Cortex of kidney (tissue), 1 donor: ENCODE data around the gene ANKRD28.
"Not testable (repeated sequence)": the region's sequence is repeated elsewhere in the genome, so short reads cannot be mapped to it uniquely, and the experiment has no call there.

Experiments used
- DNase-seq: peaks from one replicate; lab custom pipeline; 2025; lab: John Stamatoyannopoulos, UW

Gene ANKRD28

DNA sequence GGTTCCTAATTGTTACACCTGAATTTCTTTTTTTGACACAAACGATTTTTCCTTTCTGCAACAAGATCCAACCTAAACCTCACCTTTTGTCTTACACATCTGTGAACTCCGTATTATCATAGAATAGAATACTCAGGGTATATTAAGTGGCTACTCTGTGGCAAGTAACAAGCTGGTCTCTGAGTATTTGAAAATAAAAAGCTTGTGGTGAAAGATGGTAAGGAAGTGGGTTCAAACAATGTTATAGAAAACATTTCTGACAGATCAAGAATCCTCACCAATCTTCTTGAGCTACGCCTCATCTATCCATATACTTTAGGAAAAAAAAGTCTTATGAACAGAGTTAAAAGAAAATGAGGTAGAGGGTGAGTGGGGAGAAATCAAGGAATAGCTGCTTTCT is 3.5 kb upstream of the ANKRD28 start:
- DNase-seq = no peak

DNA sequence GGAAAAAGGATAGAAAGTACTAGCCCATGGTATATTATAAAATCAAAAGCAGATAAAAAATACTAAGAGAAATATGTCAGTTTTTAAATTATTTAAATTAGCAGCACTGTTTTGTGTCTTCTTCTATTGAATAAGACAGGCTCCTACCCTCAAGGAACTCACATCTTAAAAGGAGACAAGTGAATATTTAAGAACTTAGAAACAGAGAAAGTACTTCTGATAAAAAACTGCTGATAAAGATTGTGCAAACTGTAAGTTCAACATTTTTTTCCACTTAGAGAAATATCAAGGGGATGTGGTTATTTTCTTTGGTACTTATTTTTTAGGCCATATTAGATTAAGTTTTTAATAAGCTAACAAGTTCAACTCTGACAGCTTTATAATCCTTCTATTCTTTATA is 3.0 kb upstream of the ANKRD28 start:
- DNase-seq = no peak

DNA sequence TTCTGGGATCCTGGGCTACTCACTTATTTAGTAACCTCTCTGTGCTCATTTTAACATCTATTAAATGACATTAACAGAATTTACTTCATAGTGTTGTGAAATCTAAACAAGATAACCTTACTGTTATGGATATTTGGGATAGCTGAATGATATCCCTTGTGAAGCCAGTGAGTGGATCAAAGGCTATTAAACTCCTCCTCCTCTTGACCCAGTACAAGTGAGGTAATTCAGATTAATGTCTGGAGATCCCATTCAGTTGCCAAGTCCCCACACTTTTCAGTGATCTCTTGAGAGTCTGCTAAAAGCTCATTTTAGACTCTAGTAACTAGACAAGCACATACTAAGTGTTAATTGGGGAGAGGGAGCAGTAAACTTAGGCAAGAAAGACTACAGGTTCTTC is 2.5 kb upstream of the ANKRD28 start:
- no peak for DNase-seq

DNA sequence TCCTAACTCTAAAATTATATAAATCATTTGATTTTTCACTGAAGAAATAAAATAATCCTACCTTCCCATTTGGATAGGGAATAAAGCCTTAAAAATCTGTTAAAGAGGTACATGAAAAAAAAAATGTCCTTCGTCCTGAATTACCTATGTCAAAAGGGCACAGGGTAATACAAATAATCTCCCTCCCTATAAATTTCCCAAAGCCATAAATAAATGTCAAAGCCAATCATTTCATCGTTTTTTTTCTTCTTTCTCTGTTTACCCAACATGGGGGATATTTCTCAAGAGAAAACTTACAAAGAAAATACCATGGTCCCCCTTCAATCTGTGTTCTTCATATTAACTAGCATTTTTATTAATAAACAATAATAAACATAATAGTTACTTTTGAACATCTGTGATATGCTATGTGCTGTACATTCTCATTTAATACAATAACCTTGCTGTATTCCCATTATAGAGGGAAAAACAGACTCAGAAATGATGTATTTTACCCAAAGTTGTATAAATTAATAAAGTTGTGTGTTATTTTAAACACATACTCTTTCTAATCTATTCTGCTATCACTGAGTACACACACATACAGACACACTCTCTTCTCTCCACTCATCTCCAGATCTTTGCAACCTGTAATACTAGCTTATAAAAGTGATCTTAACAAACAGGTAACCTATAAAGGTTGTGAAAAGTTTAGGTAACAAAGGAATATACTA is 910 bp upstream of the ANKRD28 start:
- DNase-seq = no peak

DNA sequence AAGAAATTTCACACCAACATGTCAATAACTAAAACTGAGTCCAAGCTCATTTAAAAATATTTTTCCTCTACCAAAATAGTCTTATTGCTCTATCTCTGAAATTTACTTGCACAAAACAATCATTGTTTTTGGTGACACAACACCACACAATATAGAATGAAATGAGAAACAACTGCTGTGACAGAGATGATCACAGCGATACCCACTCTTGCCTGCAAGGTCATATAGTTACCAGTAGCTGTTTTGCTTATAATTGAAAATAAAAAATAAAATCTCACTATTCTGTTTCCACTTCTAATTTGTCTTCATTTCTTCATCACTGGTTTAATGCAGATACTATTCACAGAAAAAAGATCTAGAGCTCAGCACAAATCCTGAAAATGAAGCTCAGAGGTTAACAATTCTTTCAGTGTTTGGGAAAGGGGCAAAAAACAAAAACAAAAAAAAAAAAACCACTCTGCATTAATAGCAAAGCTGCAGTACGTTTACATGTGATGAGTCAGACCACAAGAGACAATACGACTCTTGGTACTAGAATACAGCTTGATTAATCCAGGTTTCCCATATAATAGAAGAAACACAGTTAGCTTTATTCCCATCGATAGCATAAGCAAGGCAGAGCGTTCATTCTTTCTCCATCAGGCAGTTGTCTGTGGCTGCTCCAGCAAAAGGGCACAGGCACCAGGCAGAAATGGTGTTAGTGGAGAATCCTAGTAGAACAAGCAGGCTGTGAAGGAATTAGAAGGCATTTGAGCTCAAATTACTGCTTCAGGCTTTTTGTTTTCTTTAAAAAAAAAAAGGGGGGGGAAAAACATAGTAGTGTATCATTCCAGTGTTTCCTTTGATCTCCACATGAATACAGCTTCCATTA is 773 bp downstream of the ANKRD28 start:
- DNase-seq = no peak

DNA sequence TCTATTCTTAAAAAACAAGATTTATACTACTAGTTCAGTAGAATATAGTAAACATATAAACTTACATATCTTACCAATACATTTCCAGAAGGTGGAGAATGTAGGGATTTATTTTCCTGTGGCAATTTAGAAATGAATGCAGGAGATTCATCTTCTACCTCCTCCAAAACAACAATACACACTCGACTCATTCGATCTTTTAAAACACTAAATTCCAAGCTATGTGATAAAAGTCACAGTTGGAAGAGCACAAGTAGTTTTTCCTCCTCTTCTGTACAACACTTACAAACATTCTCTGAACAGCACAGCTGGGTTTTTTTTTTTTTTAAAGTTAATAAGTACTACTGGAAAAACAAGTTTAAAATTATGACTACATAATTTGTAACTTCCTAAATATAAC is 1.4 kb downstream of the ANKRD28 start:
- no peak for DNase-seq

DNA sequence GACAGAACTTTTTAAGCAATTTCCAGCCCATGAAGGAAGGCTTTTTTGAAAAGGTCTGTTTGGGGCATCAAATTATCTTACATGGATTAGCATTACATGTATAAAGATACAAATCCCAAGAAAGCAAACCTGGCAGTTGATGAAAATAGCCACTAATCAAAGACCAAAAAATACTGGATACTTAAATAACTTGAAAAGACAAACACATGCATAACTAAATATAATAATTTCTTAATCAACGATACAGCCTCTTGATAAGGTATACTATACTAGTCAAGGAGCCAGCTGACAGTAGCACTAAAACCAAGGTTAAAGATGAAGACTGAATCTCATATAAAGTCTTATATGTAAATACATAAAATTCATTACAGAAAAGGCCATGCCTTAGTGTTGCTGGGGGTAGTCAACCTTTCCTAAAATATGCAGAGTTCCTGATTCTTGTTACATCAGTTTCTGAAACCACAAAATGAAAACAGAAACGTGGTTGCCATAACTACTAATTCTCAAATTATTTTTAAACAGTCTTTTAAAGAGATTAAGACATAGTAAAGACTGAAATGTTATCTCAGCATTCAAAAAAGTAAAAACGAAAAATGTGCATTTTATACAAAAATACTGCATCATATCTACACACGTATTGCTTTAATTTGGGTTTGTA is 2.0 kb downstream of the ANKRD28 start:
- no peak for DNase-seq

DNA sequence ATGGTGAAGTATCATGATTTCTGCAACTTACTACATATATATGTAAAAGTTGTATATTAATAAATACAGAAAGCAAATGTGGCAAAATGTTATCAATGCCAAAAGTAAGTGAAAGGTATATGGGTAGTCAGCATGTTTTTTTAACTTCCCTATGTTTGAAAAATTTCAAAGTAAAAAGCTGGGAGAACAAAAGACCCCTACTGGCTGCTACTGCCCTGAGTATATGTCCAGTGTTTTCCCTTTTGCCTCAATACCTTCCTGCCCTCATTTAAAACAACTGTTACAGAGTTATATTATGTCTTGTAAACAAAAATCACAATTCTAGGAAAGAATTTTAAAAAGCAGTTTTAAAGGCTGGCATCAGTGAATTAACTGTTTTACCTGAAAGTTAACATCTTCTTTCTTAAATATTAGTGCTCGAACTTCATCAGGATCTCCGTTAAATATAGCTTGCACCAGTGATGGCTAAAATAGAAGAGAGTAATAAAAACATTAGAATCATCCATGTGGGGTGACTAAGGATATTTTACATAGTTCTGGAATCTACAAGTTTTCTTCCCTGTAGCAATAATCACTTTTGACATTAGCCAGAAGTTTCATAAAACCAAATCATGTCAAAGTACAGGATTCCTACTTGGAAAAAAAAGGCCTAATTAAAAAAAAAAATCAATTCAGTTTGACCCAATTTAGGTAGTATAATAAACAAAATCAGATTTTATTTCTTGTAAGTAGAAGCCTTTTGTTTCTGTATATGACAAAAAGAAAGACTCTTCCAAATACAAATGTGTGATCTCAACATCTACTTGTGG is 2.7 kb downstream of the ANKRD28 start:
- no peak for DNase-seq

DNA sequence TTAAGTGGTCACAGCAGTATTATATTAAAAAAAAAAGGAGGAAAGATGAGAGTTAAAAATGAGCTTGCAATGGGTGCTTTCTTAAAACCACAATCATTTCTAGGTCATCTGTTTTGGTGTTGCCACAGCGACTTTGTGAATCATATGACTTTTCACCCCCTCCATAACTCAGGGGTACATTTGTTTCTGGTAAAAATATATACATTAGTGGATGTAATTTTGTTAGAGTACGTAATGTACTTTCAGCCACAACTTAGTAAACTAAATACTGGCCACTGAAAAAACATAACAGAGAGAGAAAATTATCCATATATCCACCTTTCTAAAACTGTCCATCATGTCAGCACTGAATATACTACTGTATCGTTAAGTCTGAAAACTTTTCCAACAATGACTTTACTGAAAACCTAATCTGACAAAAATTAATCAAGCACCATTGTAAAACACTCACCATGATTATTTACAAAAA is 3.4 kb downstream of the ANKRD28 start:
- DNase-seq = no peak

DNA sequence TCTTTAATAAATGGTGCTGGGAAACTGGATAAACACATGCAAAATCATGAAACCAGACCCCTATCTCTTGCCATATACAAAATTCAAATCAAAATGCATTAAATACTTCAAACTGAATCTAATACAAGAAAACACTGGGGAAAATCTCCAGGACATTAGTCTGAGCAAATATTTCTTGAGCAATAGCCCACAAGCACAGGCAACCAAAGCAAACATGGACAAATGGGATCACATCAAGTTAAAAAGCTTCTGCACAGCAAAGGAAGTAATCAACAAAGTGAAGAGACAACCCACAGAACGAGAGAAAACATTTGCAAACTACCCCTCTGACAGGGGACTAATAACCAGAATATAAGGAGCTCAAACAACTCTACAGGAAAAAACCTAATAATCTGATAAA is 6.3 kb downstream of the ANKRD28 start:
- DNase-seq = no peak

DNA sequence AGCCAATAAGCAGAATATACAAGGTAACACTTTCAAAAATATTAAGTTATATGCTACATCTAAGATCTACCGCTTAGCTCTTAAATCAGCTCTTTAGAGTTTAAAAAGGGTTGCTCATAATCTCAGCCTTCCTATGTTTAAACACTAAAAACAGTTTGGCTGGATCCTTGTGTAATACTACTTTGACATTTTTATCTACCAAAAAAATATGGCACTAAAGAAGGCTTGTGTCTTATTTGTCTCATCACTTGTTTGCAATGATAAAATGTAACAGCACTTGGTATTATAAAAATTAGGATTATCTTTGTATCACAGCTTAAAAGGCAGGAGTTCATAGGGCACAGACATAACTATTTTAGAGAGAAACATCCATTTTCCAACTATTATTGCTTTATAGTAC is 9.8 kb downstream of the ANKRD28 start:
- no peak for DNase-seq

DNA sequence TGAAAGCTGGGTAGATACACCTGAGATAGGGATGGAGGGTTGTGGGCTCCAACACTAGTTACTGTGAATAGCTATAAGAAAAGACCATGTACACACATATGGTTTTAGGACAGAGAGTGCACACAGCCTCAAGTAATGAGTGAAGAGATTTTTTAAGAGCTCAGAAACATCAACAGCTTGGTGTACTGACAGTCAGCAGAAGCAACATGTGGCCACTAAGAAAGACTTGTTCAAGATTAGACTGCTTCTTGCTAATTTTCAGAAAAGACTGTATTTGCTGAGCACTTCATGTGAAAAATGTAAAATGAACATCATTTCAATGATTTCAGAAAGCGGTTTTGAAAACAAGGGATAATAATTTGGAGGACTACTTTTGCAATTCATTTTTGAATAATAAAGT is 10.3 kb downstream of the ANKRD28 start:
- no peak for DNase-seq

DNA sequence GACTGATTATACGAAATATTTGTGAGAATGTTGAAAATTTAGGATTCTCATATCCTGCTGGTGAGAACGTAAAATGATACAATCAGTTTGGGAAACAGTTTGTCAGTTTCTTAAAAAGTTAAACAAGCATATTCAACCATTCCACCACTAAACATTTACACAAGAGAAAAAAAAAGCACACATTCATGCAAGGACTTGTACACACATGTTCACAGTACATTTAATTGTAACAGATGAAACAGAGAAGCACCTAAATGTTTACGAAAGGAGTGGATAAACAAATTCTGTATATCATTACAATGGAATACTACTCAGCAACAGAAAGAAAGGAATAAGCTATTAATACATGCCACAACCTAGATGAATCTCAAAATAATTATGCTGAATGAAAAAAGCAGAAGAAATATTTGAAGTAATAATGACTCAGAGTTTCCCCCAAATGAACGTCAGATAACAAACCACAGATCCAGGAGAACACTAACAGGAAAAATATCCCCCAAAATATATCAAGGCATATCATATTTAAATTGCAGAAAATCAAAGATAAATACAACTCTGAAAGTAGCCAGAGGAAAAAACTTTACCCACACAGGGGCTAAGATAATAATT is 14.3 kb downstream of the ANKRD28 start:
- DNase-seq = no peak

DNA sequence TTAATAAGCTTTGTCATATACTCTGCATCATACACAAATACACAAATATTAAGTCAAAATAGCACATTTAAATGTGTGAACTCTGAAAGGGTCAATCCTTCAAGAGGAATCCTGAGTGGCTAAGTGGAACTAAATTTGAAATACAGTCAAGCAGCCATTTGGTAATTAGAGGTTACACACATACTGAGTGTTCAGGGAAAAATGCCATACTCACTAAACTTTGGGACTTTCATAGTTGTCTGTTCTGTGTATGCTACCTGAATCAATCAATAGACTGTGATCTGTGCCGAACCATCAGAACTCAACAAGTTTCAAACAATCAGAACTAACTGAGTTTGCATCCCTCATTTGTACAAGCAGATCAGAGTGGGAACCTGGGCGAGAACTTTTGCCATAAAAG is 15.3 kb downstream of the ANKRD28 start:
- no peak for DNase-seq

DNA sequence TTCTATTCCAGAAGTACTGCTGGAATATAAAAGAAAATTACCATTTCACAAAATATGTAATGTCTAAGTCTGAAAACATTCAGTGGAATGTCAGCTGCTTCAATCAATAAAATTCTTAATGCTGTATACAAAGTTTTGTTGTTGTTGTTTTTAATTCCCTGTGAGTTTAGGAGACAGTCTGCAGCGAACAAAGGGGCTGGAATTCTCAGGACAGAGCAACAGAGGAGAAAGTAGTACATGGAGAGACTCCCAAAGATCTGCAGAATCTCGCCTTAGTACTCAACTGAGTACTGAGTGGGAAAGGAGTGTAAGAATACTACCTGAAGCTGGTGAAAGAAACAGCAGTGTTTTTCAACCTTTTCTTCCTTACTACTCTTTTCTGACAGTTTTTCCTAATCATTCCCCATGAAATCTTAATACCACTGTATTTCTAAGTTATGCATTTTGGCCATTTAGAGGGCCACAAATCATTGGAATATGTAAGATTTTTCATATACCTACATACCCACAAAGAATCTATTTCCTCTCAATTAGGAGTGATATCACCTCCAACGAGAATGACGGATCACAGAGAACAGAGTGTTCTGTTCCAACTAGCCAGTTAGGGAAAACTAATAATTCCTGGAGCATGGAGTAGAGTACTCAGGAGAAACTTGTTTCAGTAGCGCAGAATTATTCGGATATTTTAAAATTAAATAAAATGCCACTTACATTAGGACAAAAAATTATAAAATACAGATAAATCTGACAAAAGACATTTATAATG is 16.0 kb downstream of the ANKRD28 start:
- no peak for DNase-seq

DNA sequence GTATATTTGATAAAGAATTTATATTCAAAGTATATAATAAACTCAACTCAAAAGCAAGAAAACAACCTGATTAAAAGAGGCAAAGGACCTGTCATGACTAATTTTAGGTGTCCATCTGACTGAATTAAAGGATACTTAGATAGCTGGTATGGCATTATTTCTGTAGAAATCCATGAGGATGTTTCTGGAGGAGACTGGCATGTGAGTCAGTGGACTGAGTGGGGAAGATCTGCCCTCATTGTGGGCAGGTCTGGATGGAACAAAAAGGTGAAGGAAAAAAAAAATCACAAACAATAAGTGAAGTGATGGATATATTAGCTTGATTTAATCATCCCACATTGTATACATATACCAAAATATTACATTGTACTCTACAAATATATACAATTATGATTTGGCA is 16.6 kb downstream of the ANKRD28 start:
- DNase-seq = no peak

DNA sequence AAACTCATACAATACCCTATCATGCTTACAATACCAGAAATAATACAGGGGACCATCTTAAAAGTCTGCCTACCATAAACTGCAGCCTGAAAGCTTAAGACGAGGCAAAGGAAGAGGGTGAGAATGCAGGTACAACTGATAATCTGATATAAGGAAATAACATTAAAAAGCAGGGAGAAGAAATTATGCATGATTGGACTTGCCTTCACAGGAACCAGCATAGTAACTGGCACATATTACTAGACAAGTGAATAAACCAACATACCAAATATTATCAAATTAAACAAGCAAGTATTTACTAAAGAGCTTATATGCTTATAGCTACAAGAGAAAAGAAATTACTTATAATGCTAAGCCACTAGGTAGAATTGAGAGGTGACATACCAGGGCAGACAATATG is 18.7 kb downstream of the ANKRD28 start:
- DNase-seq = no peak

DNA sequence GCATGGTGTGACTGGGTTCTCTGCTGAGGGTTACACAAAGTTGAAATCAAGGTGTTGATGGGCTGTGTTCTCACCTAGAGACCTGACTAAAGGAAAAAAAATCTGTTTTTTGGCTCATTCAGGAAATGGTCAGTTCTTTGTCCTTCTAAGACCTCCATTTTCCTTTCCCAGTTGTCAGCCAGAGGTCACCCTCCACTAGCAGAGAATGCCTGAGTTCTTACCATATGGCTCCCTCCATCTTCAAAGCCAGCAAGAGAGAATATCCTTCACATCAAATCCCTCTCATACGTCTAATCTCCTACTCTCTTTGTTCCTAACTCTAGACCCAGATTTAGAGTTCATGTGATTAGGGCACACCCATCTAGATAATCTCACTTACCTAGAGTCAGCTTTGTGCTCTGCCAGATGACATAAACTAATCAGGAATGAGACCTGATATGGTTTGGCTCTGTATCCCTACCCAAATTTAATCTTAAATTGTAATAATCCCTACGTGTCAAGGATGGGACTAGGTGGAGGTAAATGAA is 19.4 kb downstream of the ANKRD28 start:
- DNase-seq = no peak

DNA sequence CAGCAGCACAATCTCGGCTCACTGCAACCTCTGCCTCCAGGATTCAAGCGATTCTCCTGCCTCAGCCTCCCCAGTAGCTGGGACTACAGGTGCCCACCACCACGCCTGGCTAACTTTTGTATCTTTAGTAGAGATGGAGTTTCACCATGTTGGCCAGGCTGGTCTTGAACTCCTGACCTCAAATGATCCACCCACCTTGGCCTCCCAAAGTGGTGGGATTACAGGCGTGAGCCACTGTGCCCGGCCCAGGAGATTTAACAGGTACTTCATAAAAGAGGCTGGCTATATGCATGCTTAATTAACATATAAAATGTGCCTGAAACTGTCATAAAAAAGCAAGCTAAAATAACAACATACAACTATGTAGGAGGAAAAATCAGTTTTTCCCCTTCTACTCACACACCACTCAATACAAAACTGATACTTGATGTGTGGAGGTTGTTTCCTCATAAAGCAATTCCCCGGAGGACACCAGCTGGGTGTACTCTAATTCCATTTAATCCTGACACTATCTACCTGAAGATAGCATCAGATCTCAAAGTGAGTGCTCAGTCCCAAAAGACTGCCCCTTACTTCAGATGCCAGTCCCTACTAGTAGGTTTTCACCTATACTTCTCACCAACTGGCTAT is 22.7 kb downstream of the ANKRD28 start:
- DNase-seq = not testable (repeated sequence)

DNA sequence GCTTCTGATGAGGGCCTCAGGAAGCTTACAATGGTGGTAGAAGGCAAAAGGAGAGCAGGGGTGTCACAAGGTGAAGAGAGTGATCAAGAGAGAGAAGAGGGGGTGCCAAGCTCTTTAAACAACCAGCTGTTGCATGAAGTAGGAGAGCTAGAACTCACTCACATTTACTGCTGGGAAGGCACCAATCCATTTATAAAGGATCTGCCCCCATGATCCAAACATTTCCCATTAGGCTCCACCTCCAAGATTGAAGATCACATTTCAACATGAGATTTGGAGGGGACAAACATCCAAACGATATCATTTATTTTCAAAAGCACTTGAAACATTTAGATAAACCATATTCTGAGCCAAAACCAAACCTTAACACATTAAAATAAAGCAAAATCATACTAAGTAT is 26.3 kb downstream of the ANKRD28 start:
- no peak for DNase-seq
